Esophagus muscularis mucosa (tissue), 3 donors: ENCODE data around the gene PSMC5.

Experiments used
- CTCF ChIP-seq, 3 experiments: fragments of 200-600 bp in 2 of 3; fragments of 450-650 bp in 1 of 3; sonication (generic) in 2 of 3; IDR thresholded peaks; one replicate each; pipeline ENCODE4 v1.5.1; 2017 to 2019; ENCODE audit warnings: antibody characterized with exemption in 3 of 3, mild to moderate bottlenecking in 2 of 3, moderate library complexity in 1 of 3
- POLR2A ChIP-seq: fragments of 450-650 bp; IDR thresholded peaks from one replicate; pipeline ENCODE4 v1.6.1; 2017; ENCODE audit warnings: antibody characterized with exemption, moderate library complexity, mild to moderate bottlenecking, low read depth

GRCh38 chr17:63817736-63818385, 9.4 kb upstream of the PSMC5 start:
- TF ChIP-seq CTCF (IDR thresholded peaks at IDR 0.05) = no peak
- no peak for TF ChIP-seq POLR2A
